Measurements from ENCODE around the gene PLPP3.
A peak's percentile ranks its signal among the peaks of the same experiment; 100 is the strongest.

Gene PLPP3

DNA sequence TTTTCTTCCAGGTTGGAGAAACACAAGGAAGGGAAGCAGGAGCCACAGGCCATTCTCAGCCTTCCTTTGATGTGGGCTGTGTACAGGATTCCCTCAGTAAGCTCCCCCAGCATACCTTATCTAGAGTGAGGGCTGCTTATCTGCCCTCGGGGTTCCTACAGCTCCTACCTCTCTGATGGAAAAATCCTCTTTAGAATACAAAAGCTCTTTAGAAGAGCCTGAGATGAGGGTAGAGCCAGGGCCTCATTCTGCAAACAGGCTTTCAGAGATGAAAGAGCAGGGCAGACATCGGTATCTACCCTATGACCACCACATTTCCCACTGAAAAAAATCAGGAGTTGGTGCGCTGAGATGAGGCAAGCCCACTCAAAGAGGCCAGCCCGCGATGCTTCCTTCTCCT lies 85.1 kb downstream of the PLPP3 start:
- DNase-seq = no peak

DNA sequence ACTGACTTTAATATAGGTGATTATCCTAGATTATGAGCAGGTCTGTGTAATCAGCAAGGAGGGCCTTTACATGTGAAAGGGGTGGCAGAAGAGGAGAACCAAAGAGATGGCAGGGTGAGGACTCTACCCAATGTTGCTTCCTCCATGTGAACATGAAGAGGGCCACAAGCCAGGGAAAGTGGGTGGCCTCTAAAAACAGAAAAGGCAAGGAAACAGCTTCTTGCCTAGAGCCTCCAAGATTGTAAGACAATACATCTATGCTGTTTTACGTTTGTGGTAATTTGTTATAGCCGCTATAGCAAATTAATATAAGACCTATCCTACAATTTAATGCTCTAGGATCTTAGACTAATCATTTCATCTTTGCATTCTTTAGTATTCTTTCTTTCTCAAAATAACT lies 85.5 kb downstream of the PLPP3 start:
- no peak for DNase-seq

DNA sequence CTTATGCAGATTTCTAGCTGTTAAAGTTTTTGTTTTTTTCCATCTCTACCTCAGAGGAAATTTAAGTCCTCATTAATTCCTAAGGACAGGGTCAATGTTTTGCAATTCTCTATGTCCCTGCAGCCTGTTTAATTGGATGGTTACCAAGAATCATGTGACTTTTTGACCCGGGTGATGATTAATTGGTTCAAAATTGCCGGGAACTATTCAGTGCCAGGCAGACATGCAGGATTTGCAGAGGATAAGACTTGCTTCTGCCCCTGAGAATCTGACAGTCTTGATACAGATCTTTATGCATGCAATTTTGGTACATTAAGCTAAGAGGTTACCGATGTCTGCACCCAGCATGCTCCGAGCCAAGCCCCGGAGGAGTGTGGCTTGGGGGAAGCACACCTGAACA lies 87.9 kb downstream of the PLPP3 start:
- no peak for DNase-seq

GRCh38 chr1:56490619-56491018 lies 88.7 kb downstream of the PLPP3 start:
- DNase-seq = no peak

DNA sequence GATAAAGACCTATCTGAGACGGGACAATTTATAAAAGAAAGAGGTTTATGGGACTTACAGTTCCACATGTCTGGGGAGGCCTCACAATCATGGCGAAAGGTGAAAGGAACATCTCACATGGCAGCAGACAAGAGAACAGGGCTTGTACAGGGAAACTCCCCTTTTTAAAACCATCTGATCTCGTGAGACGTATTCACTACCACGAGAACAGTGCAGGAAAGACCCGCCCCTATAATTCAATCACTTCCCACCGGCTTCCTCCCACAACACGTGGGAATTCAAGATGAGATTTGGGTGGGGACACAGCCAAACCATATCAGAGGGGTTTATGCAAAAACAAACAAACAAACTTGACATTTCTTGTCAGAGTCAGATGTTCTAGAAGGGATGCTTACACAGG lies 89.7 kb downstream of the PLPP3 start:
- no peak for DNase-seq

DNA sequence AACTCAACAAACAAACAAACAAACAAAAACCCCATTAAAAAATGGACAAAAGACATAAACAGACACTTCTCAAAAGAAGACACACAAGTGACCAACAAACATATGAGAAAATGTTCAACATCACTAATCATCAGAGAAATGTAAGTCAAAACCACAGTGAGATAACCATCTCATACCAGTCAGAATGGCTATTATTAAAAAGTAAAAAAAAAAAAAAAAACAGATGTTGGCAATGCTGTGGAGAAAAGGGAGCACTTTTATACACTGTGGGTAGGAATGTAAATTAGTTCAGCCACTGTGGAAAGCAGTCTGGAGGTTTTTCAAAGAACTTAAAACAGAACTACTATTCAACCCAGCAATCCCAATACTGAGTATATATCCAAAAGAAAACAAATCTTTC lies 94.7 kb downstream of the PLPP3 start:
- no peak for DNase-seq

GRCh38 chr1:56483104-56483503 lies 96.3 kb downstream of the PLPP3 start:
- no peak for DNase-seq

DNA sequence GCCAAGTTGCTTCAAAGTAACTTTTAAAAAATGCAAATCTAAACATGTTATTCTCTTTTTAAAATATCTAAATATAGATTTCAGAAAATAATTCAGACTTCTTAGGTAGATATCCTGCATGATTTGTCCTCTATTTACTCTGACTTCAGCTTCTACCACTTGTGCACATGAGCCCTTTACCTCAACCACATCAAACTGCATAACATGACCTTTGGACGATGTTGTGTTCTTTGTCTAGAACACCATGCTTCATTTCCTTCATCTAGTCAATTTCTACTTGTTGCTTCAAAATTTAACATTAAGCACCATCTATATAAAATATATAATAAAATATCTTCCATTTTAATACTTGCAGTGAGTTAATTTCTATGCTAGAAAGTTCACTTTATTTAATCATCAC lies 96.9 kb downstream of the PLPP3 start:
- DNase-seq = no peak

DNA sequence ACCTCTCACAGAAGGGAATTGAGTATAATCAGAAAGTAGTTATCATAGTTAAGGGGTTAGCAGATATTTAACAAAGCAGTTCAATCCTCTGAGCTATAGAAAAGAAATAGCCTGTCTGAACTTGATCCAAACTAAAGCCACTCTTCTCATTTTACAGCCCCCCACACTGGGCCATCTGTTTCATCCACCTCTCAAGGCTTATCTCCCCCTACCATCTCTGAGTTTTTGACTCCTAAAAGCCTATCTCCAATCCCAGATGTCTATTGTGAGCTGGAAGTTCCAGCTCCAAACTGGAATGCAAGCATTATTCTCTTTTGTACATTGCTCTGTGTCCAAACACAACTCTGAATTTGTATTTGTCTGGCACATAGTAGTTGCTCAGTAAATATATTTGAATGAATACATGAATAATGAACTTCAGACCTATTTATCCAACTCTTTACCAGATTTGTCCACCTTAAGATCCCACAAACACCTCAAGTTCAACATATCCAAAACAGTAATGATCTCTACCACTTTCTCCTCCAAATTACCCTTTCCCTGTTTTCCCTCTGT lies 98.1 kb downstream of the PLPP3 start:
- no peak for DNase-seq

DNA sequence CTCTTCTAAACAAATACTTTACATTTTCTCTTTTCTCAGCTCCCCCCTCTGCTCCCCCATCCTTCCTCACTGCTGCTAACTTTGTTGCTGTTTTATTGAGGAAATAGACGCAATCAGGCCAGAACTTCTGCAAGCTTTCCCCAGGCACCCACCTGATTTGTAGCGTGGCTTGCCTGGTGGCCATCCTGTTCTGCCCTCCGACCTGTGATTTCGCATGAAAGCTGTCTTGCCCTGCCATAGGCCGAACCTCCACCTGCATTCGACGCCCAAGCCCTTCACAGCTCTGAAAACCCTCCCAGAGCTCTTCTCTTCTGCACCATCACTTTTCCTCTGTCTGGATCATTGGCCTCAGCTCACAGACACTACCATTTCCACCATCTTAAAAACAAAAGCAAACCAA lies 100.6 kb downstream of the PLPP3 start:
- peak; percentile 24 to 43 for DNase-seq

- DNase-seq = peak; percentile 63 to 85
Measured at GRCh38 chr1:56477164-56478111, 101.9 kb downstream of the PLPP3 start.

GRCh38 chr1:56473582-56474270 lies 105.6 kb downstream of the PLPP3 start:
- DNase-seq = no peak

- DNase-seq = peak; percentile 72 to 79
Measured at GRCh38 chr1:56472860-56473259, 106.5 kb downstream of the PLPP3 start.

DNA sequence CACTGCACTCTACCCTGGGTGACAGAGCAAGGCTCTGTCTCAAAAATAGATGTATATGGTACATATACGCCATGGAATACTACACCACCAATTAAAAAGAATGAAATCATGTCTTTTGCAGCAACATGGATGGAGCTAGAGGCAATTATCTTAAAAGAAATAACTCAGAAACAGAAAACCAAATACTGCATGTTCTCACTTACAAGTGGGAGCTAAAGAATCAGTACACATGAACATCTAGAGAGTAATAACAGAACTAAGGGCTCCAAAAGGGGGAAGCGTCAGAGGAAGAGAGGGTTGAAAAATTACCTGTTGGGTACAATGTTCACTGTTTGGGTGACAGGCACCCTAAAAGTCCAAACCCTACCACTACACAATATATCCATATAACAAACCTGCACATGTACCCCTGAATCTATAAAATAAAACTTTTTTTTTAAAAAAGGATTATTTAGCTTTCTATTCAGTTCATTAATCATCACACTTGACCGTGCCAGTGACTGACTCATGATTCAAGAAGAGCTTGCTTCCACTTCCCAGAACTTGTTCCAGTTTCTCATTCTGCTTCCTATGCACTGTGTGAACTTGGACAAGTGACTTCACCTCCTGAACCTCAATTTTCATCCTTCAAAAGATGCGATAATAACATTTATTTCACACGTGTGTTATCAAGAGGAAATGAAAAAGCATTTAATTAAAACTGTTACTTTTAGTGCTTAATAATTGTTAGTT lies 109.6 kb downstream of the PLPP3 start:
- peak; percentile 60 to 70 for DNase-seq

- no peak for DNase-seq
Measured at GRCh38 chr1:56468518-56468917, 110.8 kb downstream of the PLPP3 start.

GRCh38 chr1:56466538-56466937 lies 112.8 kb downstream of the PLPP3 start:
- peak; percentile 68 to 77 for DNase-seq

- no peak for DNase-seq
Measured at GRCh38 chr1:56464294-56464693, 115.1 kb downstream of the PLPP3 start.

GRCh38 chr1:56463376-56463775 lies 116.0 kb downstream of the PLPP3 start:
- DNase-seq = no peak

GRCh38 chr1:56462209-56462608 lies 117.2 kb downstream of the PLPP3 start:
- DNase-seq = no peak

GRCh38 chr1:56461158-56462127 lies 117.9 kb downstream of the PLPP3 start:
- DNase-seq = no peak

DNA sequence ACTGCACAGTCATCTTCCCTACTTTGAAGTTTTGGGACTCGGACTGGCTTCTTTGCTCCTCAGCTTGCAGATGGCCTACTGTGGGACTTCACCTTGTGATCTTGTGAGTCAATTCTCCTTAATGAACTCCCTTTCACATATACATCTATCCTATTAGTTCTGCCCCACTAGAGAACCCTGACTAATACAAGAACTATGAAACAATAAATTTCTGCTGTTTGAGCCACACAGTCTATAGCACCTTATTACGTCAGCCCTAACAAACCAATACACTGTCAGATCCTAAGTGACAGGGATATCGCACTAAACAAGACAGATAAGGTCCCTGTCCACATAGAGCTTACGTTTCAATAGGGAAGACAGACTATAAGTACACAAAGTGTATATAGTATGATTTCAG lies 120.1 kb downstream of the PLPP3 start:
- no peak for DNase-seq
